Left hindlimb (tissue), 1 donor: ENCODE data around the gene WDR1.

Source experiments
- DNase-seq: peaks from one replicate; pipeline ENCODE4 v3.0.0-alpha.2; 2018

The WDR1 gene

DNA sequence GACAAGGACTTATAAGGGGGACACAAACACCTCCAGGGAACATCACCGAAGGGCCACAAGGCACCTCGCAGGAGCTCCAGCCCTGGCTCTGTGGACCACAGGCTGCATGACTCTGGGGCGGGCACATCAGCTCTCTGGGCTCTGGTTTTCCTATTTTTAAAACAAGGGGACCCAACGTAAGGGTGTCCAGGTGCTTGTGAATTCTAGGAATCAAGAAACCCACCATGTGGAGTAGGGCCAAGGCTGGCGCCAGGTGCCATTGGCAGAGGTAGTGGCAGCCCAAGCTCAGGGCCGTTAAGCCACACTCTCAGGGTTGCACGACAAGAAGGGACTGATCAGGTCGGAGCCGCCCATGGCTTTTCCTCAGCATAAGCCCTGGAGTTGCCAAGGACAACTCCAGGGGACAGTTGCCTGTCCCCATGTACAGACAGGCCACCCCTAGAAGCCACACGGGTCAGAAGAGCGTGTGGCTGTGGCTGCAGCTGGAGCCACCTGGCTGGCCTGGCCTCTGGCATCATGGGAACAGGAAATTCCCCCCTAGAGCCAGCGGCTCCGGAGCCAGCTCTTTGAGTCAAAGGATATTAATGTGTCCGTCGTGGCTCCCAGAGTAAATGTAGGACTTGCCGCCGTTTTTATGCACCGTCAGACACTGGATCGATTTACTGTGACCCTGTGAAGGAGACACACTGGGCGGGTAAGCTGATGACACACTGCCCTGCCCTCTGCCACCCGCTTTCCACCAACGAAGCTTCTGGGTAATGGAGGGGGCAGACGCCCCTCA is 32.5 kb downstream of the WDR1 start:
- peak; percentile 17 for DNase-seq

- peak; percentile 18 for DNase-seq
Measured at GRCh38 chr4:10083331-10083771, 33.2 kb downstream of the WDR1 start.

- DNase-seq, result no peak
Measured at GRCh38 chr4:10082459-10083272, 33.9 kb downstream of the WDR1 start.

- DNase-seq, result peak; percentile 25
Measured at GRCh38 chr4:10082047-10082446, 34.6 kb downstream of the WDR1 start.

GRCh38 chr4:10081218-10081606 is 35.4 kb downstream of the WDR1 start:
- peak; percentile 12 for DNase-seq

- DNase-seq, result peak; percentile 19
Measured at GRCh38 chr4:10080589-10081217, 35.9 kb downstream of the WDR1 start.

DNA sequence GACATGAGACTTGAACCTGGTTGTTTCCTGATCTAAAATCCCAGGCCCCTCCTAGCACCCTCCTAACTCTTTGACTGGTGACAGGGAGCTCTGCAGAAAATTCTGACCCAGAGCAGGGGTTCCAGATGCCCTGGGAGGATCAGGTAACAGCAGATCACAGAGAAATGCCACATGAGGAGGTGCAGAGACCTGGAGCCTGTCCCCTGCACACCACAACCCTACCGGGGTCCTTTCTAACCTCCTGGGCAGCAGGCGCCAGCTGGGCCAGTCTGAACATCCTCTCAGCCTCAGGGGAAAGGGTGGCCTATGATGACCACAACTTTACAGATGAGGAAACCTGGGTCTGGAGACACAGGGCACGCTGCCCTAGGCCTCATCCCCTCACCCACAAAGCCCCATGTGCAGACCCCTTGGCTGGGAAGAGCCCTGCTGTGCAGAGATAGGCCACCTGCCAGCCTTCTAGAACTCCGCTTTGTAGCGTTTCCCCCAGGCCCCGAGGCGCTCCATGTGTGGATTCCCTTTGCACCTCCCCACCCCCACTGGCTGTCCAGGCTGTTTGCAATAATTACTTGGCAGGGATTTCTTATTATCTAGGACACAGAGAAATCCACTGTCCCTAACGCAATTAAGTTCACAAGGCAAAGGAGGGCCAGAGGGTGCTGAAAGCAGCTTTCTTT is 36.5 kb downstream of the WDR1 start:
- peak; percentile 16 for DNase-seq

DNA sequence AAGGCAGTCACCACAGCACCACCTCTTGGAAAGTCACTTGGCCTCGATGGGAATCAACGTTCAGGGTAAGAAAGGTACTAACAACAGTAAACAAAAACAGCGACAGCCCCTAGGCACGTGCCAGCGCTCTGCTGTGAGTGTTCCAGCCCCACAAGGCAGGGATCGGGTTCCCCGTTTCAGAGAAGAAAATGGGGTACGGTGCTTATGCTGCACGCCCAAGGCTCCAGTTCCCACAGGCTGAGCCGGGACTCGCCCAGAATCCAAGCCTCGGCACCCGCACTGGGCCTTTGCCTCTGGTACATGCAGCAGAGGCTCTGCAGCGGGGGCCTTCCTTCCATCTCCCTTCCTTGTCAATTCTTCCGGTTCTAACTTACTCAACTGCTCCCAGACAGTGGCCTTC is 37.3 kb downstream of the WDR1 start:
- DNase-seq, result no peak

- DNase-seq, result no peak
Measured at GRCh38 chr4:10078481-10079233, 37.9 kb downstream of the WDR1 start.

DNA sequence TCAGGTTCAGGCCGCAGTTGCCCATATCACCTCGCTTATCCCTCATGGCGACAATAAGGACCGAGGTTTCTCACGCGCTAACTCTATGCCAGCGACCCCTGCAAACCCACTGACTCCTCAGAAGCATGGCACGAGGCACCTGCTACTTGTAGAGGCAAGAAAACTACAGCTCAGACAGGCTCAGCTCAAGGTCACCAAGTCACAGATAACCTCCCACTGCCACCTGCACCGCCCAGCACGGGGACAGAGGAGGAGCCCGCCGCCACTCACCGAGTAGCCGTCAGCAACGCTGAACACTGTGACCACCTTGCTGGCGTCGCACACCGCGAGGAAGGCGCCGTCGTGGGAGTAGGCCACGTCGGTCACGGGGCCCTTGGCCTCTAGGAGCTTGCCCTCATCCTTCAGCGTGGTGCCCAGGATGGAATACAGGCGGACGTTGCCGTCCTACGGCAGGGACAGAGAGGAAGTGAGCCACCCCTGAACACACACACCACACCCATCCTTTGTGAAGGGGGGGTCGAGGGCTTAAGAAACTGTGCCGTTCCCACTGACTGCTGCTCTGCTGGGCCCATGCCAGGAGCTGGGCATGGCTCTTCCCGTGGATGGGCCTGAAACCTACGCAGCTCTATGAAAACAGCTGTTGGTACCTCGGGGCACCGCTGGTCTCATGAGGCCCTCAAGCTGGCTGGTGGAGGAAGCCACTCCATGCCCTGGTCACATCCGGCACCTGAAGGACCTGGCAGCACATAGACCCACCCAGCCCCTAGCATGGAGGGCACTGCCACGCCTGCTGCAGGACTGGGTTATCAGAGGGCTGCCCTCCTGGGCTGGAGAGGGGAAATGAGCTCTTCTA is 38.9 kb downstream of the WDR1 start:
- DNase-seq, result no peak

- DNase-seq, result no peak
Measured at GRCh38 chr4:10077076-10077475, 39.5 kb downstream of the WDR1 start.

- no peak for DNase-seq
Measured at GRCh38 chr4:10075953-10076391, 40.6 kb downstream of the WDR1 start.

- DNase-seq, result no peak
Measured at GRCh38 chr4:10075158-10075863, 41.3 kb downstream of the WDR1 start.

DNA sequence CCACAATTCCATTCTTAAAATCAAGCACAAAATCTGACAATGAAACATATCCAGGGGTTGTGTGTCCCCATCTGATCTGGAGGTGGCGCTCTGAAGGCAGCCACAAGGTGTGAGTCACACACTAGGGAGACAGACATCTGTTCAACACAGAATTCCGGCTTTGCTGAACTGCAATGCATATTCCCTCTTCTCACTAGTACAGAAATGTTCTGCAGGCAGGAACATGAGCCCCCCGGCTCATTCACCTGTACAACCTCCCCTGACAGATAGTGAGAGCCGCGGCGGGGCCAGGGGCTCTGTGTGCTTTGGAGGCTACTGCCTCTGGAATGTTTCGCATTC is 41.9 kb downstream of the WDR1 start:
- no peak for DNase-seq

DNA sequence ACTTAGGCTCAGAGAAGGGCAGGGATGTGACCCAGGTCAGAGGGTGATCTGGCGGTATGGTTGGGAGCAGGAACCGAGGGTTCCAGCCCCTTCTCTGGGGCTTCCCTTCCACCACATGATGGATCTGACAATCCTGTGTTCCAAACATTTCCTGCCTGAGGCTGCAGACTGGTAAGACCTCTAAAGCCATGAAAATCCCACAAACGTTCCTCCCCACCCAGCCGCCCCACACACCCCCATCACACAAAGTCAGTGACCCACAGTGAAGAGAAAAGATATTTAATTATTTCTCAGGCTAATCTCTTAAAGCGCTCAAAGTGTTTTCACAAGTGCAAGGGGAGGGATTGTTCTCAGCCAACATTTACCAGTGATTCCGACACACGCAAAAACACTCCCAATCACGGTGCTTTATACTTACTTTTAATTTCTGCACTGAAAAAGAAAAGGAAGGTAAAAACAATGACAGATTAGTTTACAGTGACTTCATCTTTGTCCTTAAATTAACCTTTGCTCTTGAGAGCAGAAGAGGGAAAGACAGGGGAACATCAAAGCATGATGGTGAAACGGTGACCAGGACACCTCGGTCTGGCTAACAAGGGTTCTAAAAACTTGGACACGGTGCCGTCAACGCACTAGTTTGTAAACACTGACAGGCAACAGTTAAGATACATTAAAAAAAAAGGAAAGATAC is 42.4 kb downstream of the WDR1 start:
- DNase-seq, result no peak

GRCh38 chr4:10072420-10073017 is 44.1 kb downstream of the WDR1 start:
- no peak for DNase-seq

DNA sequence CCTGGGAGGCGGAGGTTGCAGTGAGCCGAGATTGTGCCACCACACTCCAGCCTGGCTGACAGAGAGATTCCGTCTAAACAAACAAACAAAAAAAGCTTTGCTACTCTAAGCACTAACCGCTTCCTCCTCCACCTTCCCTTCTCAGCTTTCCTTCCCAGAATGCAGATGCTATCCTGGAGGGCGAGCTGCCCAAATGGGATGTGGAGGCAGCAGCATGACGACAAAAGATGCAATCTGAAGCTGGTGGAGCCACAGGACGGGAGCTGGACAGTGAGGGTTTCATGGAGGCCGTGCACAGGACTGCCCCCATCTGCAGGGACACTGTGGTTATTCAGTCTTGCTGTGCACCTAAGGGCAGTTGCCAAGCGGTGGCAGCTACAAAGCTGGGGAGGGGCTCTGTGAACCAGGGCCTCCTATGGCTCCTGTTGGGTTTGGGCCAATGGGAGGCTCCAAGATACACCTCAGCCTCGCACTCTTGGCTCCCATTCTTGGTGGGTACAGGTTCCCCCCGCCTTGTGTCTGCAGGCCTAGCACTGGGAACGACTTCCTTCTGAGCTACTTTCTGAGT is 47.4 kb downstream of the WDR1 start:
- DNase-seq, result no peak

GRCh38 chr4:10066670-10067651 is 49.6 kb downstream of the WDR1 start:
- DNase-seq, result no peak
